Naive B cell (primary cell): ENCODE results near the gene NLRC3. TPM values are rescaled to one million over a fixed set of nuclear protein-coding genes. Genes with fewer than 3 reads are reported as not detected.
"Not testable (repeated sequence)": the region's sequence is repeated elsewhere in the genome, so short reads cannot be mapped to it uniquely, and the experiment has no call there.

Experiments used
- ATAC-seq, 2 donors: fragments of 150-1000 bp; cut with Tn5 transposase; 2 replicates each; pipeline ENCODE4 v1.10.0; 2021; ENCODE audit warnings: low read depth in 2 of 2, mild to moderate bottlenecking in 2 of 2, moderate library complexity in 2 of 2
- DNase-seq: peaks from one replicate; pipeline ENCODE4 v3.0.0; 2022
- H3K27ac Mint-ChIP-seq, 6 donors: one replicate each; pipeline ENCODE4 v1.8.0; 2020 to 2022; ENCODE audit warnings: mild to moderate bottlenecking in 6 of 6, mixed read lengths in 6 of 6, moderate library complexity in 5 of 6, inconsistent platforms in 2 of 6
- H3K27me3 Mint-ChIP-seq, 3 donors: one replicate each; pipeline ENCODE4 v1.8.0; 2021 to 2022; ENCODE audit warnings: mixed read lengths in 3 of 3, mild to moderate bottlenecking in 1 of 3
- H3K36me3 Mint-ChIP-seq, 2 donors: one replicate each; pipeline ENCODE4 v1.8.0; 2020 to 2022; ENCODE audit warnings: mixed read lengths in 2 of 2, inconsistent platforms in 1 of 2, mild to moderate bottlenecking in 1 of 2
- H3K4me1 Mint-ChIP-seq, 3 donors: one replicate each; pipeline ENCODE4 v1.8.0; 2020 to 2022; ENCODE audit warnings: mixed read lengths in 3 of 3, inconsistent platforms in 1 of 3, mild to moderate bottlenecking in 1 of 3, moderate library complexity in 1 of 3
- H3K4me3 Mint-ChIP-seq, 8 donors: one replicate each; pipeline ENCODE4 v1.8.0; 2020 to 2022; ENCODE audit warnings: mild to moderate bottlenecking in 8 of 8, mixed read lengths in 8 of 8, moderate library complexity in 8 of 8, inconsistent platforms in 2 of 8
- H3K9me3 Mint-ChIP-seq, 7 donors: one replicate each; pipeline ENCODE4 v1.8.0; 2020 to 2022; ENCODE audit warnings: mixed read lengths in 7 of 7, mild to moderate bottlenecking in 5 of 7, inconsistent platforms in 2 of 7, moderate library complexity in 1 of 7
- polyA plus RNA-seq, 6 donors: library from polyadenylated mRNA; unstranded; fragments of 300-500 nt; fragmentation: Illumina TruSeq; gene quantifications; one replicate each; pipeline ENCODE4 v1.2.3, GENCODE V29; 2021; ENCODE audit warnings: low read depth in 6 of 6

Gene NLRC3
- polyA plus RNA-seq, 6 donors from 2014 or later = 7.9 to 20.8 (median 11.2) TPM

DNA sequence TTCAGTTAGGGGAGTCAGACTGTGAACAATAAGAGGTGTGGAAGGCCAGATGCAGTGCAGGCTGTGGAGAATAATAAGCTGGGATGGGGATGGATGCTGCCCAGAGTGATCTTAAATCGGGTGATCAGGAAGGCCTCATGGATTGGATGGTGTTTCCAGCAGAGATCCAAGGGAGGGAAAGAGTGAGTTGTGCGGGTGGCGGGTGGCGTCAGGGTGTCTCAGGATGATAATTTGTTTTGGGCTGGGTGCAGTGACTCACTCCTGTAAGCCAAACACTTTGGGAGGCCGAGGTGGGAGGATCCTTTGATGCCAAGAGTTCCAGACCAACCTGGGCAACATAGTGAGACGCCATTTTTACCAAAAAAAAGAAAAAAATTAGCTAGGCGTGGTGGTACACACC lies 68.5 kb downstream of the NLRC3 start:
- H3K36me3 Mint-ChIP-seq = peaks cover 24 to 25% of the 10 kb centered on the region in 2 donors

DNA sequence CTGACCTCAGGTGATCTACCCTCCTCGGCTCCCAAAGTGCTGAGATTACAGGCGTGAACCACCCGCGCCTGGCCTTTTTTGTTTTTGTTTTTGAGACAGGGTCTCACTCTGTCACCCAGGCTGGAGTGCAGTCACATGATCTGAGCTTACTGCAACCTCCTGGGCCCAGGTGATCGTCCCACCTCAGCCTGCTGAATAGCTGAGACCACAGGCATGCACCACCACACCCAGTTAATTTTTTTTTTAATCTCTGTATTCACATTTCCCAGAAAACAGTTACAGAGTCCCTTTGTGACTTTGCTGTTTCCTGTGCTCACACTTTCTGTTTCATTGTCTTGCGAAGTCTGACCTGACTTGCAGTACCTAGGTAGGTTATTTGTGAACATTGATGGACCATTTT lies 73.7 kb downstream of the NLRC3 start:
- Mint-ChIP-seq H3K36me3 (peaks cover 6 to 15% of the 10 kb centered on the region in 2 donors), H3K4me1 (peaks cover 19 to 29% (median 28%) of the 10 kb centered on the region in 3 donors), H3K27ac (peak overlapping the region in 1 of 6 donors; percentile 37), H3K9me3 (no peaks in the 10 kb centered on the region), H3K27me3 (no peaks in the 10 kb centered on the region), H3K4me3 (peak overlapping the region in 2 of 8 donors; percentile 14 to 64)
- no peak for ATAC-seq
- no peak for DNase-seq

More for the DNA sequence above, 68.5 kb downstream of the NLRC3 start:
- no peak overlapping the region for H3K27ac Mint-ChIP-seq
- no peaks in the 10 kb centered on the region for H3K27me3 Mint-ChIP-seq
- ATAC-seq = no peak
- no peak for DNase-seq
- H3K9me3 Mint-ChIP-seq = no peaks in the 10 kb centered on the region
- H3K4me3 Mint-ChIP-seq = no peak overlapping the region
- peaks cover 0 to 4% (median 0%) of the 10 kb centered on the region in 3 donors for H3K4me1 Mint-ChIP-seq

DNA sequence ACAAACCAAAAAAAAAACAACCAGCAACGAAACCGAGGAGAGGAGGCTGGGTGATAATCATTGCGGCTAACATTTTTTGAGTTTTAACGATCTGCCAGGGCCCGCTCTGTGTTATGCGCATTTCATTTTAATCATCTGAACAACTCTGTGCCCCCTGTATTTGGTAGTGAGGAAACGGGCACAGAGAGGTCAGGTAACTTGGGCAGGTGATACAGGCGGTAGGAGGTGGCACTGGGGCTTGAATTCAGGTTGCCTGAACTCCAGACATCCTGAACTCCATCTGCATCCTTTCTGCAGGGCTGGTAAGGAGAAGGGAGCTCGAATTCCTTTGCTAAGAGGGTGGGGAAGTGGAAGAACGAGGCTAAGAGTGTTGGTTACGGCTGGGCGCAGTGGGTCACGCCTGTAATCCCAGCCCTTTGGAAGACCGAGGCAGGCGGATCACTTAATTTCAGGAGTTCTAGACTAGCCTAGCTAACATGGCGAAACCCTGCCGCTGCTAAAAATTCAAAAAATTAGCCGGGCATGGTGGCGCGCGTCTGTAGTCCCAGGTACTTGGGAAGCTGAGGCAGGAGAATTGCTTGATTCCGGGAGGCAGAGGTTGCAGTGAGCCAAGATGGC lies 75.3 kb downstream of the NLRC3 start:
- H3K4me1 Mint-ChIP-seq = peaks cover 18 to 29% (median 28%) of the 10 kb centered on the region in 3 donors
- H3K27me3 Mint-ChIP-seq = no peaks in the 10 kb centered on the region
- peak overlapping the region; percentile 75 to 96 (median 90) for H3K4me3 Mint-ChIP-seq

DNA sequence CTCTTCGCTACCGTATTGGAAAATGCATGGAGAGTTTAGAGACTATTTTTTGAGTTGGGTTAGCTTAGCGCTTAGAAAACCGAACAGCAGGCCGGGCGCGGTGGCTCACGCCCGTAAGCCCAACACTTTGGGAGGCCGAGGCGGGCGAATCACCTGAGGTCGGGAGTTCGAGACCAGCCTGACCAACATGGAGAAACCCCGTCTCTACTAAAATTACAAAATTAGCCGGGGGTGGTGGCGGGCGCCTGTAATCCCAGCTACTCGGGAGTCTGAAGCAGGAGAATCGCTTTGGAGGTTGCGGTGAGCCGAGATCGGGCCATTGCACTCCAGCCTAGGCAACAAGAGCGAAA lies 75.8 kb downstream of the NLRC3 start:
- H3K27ac Mint-ChIP-seq = peak overlapping the region in 5 of 6 donors; percentile 5 to 98 (median 79)
- not testable (repeated sequence) for DNase-seq, H3K9me3 Mint-ChIP-seq, H3K27me3 Mint-ChIP-seq, ATAC-seq, H3K36me3 Mint-ChIP-seq
- peaks cover 18 to 29% (median 28%) of the 10 kb centered on the region in 3 donors for H3K4me1 Mint-ChIP-seq
- H3K4me3 Mint-ChIP-seq = peak overlapping the region; percentile 79 to 96 (median 93)

More for the DNA sequence above, 75.3 kb downstream of the NLRC3 start:
- DNase-seq (no peak), ATAC-seq (no peak)
- Mint-ChIP-seq H3K36me3 (peaks cover 0 to 6% of the 10 kb centered on the region in 2 donors), H3K9me3 (no peaks in the 10 kb centered on the region), H3K27ac (peak overlapping the region in 2 of 6 donors; percentile 66 to 79)

DNA sequence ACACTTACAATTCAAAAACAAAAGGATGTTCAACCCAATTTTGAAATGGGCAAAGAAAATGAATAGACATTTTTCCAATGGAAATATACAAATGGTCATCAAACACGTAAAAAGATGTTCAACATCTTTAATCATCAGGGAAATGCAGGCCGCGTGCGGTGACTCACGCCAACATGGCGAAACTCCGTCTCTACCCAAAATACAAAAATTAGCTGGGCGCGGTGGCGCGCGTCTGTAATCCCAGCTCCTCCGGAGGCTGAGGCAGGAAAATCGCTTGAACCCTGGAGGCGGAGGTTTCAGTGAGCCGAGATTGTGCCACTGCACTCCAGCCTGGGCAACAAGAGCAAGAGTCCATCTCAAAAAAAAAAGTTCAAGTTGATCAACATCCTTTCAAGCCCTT lies 78.2 kb downstream of the NLRC3 start:
- H3K4me3 Mint-ChIP-seq = peak overlapping the region in 3 of 8 donors; percentile 9 to 64 (median 29)
- H3K27me3 Mint-ChIP-seq = no peaks in the 10 kb centered on the region
- no peak overlapping the region for H3K27ac Mint-ChIP-seq
- ATAC-seq (no peak), DNase-seq (no peak)
- no peaks in the 10 kb centered on the region for H3K9me3 Mint-ChIP-seq
- peaks cover 18 to 29% (median 28%) of the 10 kb centered on the region in 3 donors for H3K4me1 Mint-ChIP-seq
- no peaks in the 10 kb centered on the region for H3K36me3 Mint-ChIP-seq

DNA sequence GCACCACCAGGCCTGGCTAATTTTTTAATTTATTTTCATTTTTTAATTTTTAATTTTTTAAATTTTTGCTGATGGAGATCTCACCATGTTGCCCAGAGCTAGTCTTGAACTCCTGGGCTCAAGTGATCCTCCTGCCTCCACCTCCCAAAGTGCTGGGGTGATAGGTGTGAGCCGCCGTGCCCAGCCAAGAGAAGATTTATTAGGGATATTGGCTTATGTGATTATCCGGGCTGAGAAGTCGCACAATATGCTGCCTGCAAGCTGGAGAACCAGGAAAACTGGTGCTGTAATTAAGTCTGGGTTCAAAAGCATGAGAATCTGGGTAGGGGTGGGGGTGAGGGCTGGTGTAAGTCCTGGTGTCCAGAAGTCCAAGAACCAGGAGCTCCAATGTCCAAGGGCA lies 79.4 kb downstream of the NLRC3 start:
- Mint-ChIP-seq H3K4me1 (peaks cover 18 to 29% (median 28%) of the 10 kb centered on the region in 3 donors), H3K27me3 (no peaks in the 10 kb centered on the region), H3K27ac (peak overlapping the region in 1 of 6 donors; percentile 17), H3K36me3 (no peaks in the 10 kb centered on the region), H3K4me3 (peak overlapping the region in 1 of 8 donors; percentile 64), H3K9me3 (no peaks in the 10 kb centered on the region)
- DNase-seq (no peak), ATAC-seq (no peak)

DNA sequence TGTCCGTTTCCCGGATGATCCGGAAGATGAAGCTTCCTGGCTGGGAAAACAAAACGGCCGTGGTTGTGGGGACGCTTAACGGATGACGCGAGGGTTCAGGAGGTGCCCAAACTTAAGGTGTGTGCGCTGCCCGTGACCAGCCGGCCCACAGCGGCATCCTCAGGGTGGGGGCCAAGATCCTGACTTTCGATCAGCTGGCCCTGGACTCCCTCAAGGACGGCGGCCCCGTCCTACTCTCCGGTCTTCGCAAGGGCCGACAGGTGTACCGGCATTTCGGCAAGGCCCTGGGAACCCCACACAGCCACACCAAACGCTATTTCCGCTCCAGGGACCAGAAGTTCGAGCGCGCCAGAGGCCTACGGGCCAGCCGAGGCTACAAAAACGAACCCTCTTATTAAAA lies 80.8 kb downstream of the NLRC3 start:
- DNase-seq (no peak), ATAC-seq (no peak)
- H3K9me3 Mint-ChIP-seq = no peaks in the 10 kb centered on the region
- H3K4me1 Mint-ChIP-seq = peaks cover 14 to 21% (median 16%) of the 10 kb centered on the region in 3 donors
- no peaks in the 10 kb centered on the region for H3K36me3 Mint-ChIP-seq
- no peak overlapping the region for H3K4me3 Mint-ChIP-seq
- no peak overlapping the region for H3K27ac Mint-ChIP-seq
- H3K27me3 Mint-ChIP-seq = no peaks in the 10 kb centered on the region

DNA sequence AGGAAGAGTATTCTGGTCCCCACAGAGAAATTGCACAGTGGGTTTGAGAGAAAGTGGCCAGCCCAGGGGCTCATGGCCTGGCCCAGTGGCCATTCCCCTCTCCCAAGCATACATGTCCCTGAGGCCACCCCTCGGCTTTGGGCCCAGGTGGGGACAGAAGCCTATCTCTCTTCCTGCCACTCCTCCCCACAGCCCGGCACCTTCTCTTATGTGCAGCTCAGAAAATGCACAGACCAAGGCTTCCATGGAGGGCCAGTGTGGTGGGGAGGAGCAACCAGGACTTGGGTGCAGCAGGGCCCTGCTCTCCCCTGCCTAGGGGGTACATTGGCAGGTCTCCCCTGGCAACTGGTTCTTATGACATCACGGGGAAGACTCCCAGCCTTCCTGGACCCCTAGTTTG lies 82.0 kb downstream of the NLRC3 start, which contains the start of gene C16orf90:
C16orf90 (minus strand) TSS at position 314 of the 400 bp plus-strand sequence; CDS start at position 246, 68 bp downstream.
- Mint-ChIP-seq H3K36me3 (no peaks in the 10 kb centered on the region), H3K27ac (no peak within 1 kb of the TSS), H3K4me1 (peaks cover 5 to 9% (median 7%) of the 10 kb centered on the region in 3 donors)

DNA sequence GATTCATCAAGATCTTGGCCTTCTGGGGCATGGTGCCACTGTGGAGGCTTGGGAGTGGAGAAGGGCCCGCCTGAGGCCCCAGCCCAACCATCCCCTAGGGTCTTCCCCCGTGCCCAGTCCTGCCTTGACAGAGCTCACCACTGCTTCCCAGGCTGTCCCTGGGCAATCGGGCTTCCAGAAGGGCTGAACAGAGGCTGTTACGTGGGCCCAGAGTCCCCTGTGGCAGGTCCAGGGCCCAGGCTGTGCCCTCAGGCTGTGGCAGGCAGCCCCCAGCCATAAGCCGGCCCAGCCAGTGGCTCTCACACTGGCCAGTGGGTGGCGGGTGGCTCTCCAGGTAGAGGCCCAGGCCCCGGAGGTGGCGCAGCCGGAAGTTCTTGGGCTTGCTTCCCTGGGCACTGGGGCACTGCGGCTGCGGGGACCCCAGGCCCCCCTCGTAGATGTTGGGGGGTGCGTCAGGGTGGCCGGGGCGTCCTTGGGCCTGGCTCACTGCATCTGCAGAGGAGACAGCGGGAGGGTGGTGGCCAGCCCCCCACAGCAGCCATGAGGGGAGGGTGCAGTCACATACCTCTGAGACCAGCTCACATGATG lies 82.7 kb downstream of the NLRC3 start:
- Mint-ChIP-seq H3K9me3 (no peaks in the 10 kb centered on the region), H3K4me1 (peaks cover 3 to 7% (median 3%) of the 10 kb centered on the region in 3 donors), H3K36me3 (no peaks in the 10 kb centered on the region), H3K27ac (no peak overlapping the region), H3K27me3 (no peaks in the 10 kb centered on the region), H3K4me3 (no peak overlapping the region)
- ATAC-seq = no peak
- no peak for DNase-seq

More for the DNA sequence above, 82.0 kb downstream of the NLRC3 start, which contains the start of gene C16orf90:
- no peak for ATAC-seq
- Mint-ChIP-seq H3K4me3 (no peak within 1 kb of the TSS), H3K9me3 (no peaks in the 10 kb centered on the region), H3K27me3 (no peaks in the 10 kb centered on the region)
- no peak for DNase-seq

DNA sequence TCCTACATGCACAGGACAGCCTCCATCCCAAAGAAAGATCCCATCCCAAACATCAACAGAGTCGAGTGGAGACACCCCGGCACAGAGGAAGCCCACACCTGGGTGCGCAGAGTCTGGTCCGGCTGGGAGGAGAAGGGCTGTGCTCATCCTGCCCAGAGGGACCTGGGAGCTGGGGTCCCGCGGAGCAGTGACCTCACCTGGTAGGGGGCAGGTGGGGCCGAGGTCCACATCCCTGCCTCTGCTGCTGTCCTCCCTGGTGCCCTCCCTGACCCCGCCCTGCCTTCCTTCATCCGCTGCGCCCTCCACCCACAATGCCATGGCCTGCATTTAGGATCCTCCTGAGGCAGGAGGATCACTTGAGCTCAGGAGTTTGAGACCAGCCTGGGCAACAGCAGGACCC lies 84.8 kb downstream of the NLRC3 start:
- no peaks in the 10 kb centered on the region for H3K4me1 Mint-ChIP-seq
- H3K4me3 Mint-ChIP-seq = no peak overlapping the region
- no peak for ATAC-seq
- H3K9me3 Mint-ChIP-seq = no peaks in the 10 kb centered on the region
- H3K36me3 Mint-ChIP-seq = no peaks in the 10 kb centered on the region
- no peak overlapping the region for H3K27ac Mint-ChIP-seq
- H3K27me3 Mint-ChIP-seq = no peaks in the 10 kb centered on the region
- no peak for DNase-seq

DNA sequence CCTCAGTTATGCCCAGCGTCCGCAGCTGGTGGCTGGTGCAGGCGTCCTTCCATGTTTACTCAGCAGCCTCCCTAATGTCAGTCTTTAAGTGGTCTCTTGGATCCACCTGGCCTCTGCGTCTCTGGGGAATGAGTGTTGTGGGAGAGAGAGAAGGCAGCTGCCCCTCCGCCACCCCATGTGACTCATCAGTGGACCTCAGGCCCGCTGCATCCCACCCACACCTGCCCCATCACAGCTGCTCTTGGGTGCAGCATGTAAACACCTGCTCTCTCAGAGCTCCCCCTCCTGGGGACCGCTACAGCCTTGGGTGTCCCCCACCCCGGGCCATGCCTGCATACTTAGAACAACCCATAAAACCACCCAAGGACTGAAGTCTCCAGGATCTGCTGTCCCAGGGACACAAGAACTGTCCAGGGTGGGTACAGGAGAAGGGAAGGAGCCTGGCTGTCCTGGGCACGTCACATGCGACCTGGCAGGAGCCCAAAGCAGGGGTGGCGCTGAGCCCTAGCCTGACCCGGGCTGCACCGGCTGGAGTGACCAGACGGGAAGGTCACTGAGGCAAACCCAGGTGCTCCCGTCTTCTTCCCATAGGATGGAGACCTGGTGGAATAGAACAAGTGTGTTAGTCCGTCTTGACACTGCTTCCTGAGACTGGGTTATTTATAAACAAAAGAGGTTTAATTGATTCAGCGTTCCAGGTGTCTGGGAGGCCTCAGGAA lies 86.1 kb downstream of the NLRC3 start:
- H3K27ac Mint-ChIP-seq = peak overlapping the region in 1 of 6 donors; percentile 69
- ATAC-seq = no peak
- no peaks in the 10 kb centered on the region for H3K9me3 Mint-ChIP-seq
- DNase-seq = no peak
- no peak overlapping the region for H3K4me3 Mint-ChIP-seq
- no peaks in the 10 kb centered on the region for H3K27me3 Mint-ChIP-seq
- no peaks in the 10 kb centered on the region for H3K4me1 Mint-ChIP-seq
- H3K36me3 Mint-ChIP-seq = no peaks in the 10 kb centered on the region
